ENCODE data around the gene IQCM.
"Not testable (repeated sequence)": the region's sequence is repeated elsewhere in the genome, so short reads cannot be mapped to it uniquely, and the experiment has no call there.

Gene IQCM

DNA sequence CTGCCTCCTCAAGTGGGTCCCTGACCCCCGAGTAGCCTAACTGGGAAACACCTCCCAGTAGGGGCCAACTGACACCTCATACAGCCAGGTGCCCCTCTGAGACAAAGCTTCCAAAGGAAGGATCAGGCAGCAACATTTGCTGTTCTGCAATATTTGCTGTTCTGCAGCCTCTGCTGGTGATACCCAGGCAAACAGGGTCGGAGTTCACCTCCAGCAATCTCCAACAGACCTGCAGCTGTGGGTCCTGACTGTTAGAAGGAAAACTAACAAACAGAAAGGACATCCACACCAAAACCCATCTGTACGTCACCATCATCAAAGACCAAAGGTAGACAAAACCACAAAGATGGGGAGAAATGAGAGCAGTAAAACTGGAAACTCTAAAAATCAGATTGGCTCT, 347.0 kb downstream of the IQCM start:
- DNase-seq (ENCODE audit: low read depth): not testable (repeated sequence)

DNA sequence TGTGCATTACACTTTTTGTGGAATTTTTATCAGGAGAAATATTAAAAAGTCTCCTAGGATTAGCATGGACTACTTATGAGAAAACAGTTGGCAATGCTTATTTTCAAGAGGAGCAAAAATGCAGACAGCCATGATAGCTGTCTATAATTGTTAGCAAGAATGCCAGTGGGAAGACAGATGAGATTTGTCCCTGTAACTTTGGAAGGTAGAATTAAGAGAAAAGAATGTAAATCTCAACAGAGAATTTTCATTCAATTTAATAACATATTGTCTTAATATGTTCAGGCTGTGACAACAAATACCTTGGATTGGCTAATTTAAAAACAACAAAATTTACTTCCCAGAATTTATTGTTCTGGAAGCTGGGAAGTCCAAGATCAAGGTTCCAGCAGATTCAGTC, 349.2 kb downstream of the IQCM start:
- no peak for DNase-seq (ENCODE audit: low read depth)

DNA sequence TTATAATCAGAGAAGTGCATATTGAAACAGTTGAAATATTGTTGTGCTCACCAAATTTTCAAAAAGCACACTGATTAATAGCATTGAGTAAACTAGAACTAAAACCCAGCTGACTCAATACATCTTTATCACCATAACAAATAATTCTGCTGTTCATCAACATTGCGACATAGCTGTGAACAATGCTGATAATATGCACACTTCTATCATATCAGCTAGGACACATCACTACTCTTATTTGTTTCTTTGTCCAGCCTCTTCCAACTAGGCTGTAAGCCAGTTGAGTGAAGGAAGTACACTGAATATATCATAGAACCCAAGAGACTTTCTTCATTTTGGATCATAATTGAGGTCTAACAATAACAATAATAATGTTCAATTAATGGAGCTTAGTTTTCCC, 349.7 kb downstream of the IQCM start:
- no peak for DNase-seq (ENCODE audit: low read depth)

DNA sequence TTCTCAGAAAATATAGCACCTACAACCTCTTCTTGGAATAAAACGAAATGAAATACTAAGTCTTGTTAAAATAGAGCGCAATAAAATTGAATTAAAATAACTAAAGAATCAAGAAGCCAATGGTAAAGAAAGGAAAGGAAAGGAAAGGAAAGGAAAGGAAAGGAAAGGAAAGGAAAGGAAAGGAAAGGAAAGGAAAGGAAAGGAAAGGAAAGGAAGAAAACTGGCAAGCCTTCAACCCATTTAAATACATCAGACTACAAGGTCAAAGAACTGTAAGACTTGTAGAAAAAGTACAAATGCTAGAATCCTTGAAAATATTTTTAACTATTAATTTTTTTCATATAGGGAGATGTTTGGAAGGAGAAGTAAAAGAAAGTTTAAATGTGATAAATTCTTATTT, 372.1 kb downstream of the IQCM start:
- no peak for DNase-seq (ENCODE audit: low read depth)

DNA sequence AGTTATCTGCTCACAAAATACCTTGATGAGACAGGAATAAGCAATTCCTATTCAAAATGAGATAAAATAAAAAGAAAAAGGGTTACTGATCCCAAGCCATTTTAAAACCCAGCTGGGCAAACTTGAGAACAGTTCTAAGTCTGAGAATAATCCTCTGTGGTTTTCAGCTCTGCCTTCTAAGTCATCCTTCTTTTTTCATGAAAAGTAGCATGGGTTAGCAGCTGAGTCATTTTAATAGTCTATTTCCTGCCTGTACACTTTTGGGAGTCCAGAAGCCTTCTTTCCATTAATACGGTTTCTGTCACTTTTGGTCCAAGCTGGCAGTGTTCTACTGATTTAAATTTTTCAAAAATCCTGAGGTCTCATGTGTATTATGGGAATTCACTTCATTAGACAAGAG, 374.3 kb downstream of the IQCM start:
- DNase-seq (ENCODE audit: low read depth): no peak

DNA sequence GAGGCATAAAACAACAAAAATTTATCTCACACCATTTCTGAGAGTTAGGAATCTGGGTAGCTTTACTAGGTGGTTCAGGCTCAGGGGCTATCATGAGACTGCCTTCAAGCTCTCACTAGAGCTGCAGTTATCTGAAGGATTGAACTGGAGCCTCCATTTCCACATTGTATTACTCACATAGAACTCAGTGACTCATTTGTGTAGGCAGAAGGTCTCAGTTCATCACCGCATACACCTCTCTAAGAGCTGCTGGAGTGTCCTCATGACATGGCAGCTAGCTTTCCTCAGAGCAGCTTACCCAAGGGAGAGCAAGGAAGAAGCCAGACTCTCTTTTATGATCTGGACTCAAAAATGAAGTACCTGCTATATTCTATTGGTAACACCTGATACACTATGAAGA, 389.2 kb downstream of the IQCM start:
- DNase-seq (ENCODE audit: low read depth): no peak

DNA sequence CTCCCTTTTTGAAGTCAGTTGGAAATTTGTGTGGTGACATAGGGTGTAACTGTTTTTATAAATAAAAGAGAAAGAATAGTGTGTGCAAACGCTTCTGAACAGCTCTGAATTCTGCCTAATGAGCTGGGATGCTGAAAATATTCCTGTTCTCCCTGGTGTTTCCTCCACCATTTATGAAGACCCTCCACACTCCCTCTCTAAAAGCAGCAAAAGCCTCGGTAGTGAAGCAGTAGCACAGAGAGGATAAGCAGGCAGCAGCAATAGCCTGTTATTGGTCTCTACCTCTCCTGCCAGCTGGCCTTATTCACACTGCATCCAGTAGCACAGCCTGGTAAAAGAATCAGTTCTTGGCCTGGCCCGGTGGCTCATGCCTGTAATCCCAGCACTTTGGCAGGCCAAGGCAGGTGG, 406.1 kb downstream of the IQCM start:
- no peak for DNase-seq (ENCODE audit: low read depth)

DNA sequence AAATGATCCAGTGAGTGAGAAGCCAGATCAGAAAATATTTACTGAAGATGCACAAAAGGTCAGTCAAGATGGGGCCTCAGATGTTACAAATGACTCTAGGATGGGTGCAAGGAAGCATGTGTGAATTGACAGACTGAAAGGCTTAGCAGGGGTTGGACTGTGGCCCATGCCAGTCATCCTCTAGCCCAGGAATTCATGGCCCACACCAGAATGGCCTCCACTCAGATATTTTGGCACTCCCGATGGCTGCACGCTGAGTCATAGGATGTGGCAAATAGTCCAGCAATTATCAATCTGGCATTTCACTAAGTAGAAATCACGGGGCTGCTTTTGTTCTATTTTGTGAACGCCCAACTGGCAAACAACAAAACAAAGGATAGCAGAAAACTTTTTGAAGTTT, 406.5 kb downstream of the IQCM start:
- no peak for DNase-seq (ENCODE audit: low read depth)

DNA sequence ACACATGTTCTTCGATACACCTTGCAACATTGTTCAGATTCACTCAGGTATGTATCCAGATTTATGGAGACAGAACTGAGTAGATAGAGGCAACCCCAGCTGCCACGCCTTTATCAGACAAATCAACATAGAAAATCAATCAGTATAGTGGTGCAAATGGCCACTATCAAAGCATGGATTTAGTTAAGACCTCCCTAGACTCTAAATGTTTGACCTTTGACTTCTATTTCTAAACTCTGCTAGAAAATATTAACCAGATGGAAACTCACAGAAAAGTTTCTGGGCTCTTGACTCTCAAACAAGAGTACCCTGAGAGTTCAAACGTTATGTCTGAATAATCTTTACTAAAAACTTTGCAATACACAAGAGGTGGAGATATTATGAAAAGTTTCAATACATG, 411.5 kb downstream of the IQCM start:
- DNase-seq (ENCODE audit: low read depth): no peak

DNA sequence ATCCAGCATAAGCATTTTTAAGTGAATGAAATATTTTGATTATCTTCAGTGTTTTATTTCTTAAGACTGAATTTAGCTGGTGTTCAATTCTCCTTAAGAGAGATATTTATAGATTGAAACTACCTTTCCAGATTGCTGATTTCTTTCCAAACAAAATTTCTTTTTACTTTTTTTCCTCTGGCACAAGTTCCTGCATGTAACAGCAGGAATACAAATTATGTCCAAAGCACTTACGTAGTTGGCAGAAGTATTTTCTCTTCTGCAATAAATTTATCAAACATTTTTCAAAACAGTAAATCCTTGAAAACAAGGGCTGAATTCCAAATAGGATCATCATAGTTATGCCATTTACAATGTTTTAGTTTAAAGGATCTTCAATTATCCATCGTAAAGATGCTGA, 412.6 kb downstream of the IQCM start:
- DNase-seq (ENCODE audit: low read depth): no peak

DNA sequence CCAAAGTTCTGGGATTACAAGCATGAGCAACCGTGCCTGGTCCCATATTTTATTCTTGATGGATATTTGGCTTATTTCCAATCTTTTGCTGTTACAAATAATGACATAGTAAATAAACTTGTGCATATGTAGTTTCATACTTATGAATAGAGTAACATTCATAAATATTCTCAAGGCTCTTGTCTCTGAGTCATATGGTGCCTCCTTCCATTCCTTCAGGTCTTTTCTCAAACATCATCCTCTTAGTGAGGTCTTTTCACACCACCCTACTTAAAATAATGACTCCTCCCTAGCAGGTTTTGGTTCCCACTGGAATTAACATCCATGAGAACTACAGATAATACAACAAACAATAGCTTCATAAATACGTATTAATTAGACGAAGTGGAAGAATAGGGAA, 416.6 kb downstream of the IQCM start:
- DNase-seq (ENCODE audit: low read depth): no peak

DNA sequence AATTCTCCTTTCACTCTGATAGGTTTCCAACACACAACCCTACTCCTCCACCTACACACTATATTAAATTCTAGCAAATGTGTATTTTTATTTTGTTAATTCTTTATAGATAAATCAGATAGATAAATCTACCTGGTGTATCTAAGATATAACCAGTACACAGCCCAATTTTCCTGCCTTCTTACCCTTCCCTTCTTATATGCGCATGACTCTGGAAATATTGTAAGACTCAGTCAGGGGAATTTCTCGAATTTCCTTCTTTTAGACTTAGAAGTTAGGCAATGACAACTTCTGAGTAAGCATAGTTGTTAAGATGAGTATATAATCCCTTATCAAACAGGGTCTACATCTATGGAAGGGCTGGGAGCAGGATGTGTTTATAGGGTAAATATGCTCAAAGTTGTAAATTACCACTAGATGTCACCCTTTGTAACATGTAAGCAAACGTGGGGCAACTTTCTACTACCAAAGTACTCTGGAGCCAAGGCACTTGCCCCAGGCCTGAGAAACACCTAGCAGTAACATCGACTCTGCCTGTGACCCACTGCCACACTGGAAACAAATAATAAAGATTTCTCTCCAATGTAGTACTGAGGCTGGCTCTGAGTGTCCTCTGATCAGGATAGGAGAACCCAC, 444.7 kb downstream of the IQCM start:
- DNase-seq (ENCODE audit: low read depth): no peak

DNA sequence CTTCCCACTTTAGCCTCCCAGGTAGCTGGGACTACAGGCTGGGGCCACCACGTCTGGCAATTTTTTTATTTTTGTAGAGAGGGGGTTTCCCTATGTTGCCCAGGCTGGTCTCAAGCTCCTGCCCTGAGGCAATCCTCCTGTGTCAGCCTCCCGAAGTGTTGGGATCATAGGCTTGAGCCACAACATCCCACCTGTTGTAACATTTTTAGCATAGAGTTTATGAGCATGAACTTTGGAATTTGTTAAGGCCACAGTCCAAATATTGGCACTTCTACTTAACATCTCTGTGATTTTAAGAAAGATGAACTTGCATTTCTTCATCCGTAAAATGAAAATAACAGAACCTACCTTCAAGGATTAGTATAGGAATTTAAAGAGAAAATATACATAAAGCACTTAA, 445.6 kb downstream of the IQCM start:
- DNase-seq (ENCODE audit: low read depth): no peak

DNA sequence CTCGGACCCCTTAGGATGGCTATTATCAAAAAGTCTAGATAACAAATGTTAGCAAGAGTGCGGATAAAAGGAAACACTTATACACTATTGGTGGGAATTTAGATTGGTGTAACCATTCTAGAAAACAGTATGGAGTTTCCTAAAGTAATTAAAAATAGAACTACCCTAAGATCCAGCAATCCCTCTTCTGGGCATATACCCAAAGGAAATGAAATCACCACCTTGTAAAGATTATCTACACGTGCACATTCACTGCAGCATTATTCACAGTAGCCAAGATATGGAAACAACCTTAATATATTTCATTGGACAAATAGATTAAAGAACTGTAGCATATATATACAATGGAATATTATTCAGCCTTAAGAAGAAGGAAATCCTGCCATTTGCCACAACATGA, 462.4 kb downstream of the IQCM start:
- DNase-seq (ENCODE audit: low read depth): no peak

DNA sequence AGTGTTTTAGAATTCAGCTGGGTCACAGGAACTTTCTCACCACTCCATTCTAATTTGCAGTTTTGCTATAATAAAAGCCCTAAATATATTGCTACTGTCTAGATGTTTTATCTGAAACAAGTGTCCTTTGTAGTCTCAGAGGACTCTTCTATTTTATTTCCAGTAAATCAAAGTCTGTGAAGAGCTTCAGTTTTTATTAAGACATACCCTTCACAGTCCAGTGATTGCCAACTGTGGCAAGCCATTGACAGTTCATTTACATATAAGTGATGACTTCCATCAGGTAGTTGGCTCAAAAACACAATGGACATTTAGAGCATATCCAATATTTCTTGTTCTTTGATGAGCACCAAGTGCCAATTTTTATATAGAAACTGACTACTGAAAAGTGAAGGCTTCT, 466.1 kb downstream of the IQCM start:
- no peak for DNase-seq (ENCODE audit: low read depth)

DNA sequence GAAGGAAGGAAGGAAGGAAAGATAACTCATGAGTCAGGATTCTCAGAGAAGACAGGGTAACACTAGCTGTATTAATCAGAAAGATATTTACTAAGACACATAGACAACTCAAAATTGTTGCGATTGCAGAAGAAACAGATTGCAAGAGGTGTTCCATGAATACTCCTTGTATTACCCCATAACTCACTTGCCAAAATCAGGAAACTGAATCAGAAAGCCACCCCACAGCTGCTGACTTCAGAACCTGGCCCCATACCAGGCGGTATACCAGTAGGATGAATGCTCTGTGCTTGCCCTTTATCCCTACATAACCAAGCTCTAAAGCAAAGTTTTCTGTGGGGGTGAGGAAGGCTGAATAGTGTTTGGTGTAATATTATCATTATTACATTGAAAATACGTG, 468.5 kb downstream of the IQCM start:
- no peak for DNase-seq (ENCODE audit: low read depth)

DNA sequence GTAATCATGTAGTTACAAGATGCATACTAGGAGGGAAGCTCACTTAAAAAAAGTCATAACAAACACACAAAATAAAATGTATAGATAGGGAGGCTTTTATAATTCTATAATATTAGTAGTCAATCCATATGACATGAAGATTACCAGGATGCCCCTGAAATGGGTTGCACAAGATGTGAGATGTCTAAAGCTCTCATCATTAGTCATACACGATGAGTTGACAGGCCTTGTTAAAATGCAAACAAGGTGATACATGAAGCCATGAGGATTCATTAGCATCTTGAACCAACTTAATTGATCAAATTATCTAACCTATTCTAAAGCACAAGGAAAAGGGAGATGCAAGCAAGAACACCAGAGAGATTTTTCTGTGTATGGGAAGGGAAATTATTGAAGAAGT, 470.2 kb downstream of the IQCM start:
- no peak for DNase-seq (ENCODE audit: low read depth)

DNA sequence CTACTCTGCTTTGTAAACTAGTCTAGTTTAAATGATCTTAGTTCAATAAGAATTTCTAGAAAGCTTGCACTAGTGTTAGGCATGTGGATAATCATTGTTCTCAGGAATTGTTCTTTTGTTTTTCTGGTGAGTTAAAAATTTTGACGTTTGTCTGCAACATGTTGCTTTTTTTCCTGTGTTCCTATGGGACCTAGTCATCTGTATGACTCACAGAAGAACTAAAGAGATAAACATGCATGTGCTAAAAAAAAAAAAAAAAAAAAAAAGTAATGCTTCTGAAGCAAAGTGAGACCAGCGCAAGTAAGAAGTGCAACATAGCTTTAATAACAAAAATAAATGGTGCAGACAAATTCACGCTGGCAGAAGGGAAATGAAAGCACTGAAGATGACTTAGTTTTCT, 471.2 kb downstream of the IQCM start:
- no peak for DNase-seq (ENCODE audit: low read depth)

DNA sequence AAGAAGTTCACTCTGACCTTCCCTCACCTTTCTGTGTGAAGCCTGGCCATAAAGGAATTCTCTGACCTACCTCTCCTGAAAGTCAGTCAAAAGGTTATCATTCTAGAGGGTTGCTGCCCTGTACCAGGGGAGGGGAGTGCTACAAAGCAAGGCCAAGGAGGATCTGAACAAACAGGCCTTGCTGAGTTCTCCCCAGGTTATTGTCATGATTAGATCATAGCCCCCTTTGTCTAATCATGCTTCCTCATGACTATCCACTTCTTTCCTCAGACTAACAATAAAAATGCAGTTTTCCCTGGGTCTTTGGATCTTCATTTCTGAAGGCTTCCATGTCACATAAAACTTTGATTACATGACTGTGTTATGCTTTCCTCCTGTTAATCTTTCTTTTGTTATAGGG, 472.0 kb downstream of the IQCM start:
- no peak for DNase-seq (ENCODE audit: low read depth)

DNA sequence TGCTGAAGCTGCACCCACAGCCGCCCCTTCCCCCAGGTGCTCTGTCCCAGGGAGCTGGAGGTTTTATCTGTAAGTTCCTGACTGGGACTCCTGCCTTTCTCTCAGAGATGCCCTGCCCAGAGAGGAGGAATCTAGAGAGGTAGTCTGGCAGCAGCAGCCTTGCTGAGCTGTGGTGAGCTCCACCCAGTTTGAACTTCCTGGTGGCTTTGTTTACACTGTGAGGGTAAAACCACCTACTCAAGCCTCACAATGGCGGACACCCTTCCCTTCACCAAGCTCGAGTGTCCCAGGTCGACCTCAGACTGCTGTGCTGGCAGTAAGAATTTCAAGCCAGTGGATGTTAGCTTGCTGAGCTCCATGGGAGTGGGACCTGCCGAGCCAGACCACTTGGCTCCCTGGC, 474.5 kb downstream of the IQCM start:
- not testable (repeated sequence) for DNase-seq (ENCODE audit: low read depth)

DNA sequence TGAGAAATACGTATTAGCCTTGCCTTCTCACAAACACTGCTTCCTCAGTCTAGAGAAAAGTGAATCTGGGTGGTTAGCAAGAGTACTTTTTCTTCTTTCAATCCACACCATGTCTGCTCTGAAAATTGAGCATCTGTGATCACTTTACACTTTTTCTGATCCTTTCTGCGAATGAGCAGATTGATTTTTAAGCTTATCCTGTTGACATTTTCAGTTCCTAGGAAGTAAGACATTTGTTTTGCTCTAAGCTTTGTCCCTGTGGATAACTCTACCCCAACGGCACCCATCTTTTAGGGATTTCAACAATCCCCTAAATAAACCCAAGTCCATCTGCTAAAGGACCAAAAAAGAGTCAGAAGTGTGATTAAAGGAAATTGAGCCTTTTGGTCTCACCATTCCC, 487.5 kb downstream of the IQCM start:
- DNase-seq (ENCODE audit: low read depth): no peak

DNA sequence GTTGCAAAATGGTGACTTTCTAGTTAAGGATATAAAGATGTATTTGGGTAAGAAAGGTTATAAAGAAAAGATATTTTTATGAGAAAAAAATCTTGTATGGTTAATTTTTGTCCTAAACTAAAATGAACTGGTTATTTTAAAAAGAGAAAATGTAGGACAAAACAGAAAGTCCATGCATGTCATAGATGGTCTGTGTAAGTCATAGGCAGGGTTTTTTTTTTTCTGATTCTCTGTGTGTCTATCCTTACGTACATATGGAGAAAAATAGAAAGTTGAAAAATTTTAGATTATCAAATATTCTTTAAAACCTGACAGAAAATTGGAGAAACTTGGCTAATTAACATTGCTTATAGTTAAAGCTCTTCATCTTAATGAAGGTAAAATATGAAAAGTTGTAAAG, 493.4 kb downstream of the IQCM start:
- no peak for DNase-seq (ENCODE audit: low read depth)

DNA sequence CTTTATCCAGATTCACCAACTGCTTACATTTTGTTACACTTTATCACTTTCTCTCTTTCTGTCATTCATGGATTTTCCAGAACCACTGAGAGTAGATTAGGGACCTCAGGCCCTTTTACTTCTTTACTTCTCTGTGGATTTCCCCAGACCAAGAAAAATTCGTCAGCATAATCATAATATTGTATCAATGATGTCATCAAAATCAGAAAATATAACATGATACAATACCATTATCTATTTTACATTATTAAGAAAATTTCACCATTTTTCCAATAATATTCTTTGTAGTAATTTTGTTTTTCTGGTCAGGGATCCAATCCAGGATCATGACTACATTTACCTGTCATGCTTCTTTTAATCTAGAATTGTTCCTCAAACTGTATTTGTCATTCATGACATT, 494.2 kb downstream of the IQCM start:
- DNase-seq (ENCODE audit: low read depth): no peak

DNA sequence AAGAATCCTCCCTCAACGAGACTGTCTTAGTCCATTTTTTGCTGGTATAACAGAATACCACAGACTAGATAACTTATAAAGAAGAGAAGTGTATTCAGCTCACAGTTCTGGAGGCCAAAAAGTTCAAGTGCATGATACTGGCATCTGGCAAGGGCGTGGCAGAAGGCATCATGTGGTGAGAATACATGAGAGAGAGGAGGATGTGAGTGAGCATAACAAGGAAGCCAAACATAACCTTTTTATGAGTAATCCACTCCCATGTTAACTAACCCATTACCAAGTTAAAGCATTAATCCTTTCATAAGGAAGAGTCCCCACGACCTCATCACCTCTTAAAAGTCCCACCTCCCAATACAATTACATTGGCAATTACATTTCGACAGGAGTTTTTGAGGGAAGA, 504.6 kb downstream of the IQCM start:
- no peak for DNase-seq (ENCODE audit: low read depth)

DNA sequence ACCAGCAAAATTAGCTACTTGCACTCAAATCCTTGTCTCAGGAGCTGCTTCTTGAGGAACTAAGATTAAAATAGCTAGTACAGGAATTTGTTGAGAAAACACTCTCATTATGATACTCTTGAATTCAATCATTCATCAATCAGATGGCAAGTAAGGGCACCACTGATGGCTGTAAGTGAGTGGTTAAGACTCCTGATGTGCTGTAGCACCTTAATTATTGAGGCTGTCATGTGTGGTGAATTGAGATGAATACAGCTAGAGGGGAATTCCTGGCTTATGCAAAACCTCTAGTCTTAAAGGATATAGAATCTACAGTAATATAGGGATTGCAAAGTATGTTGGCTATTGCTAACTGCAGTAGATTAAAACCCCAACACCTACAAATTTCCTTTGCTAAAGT, 509.1 kb downstream of the IQCM start:
- DNase-seq (ENCODE audit: low read depth): no peak
